Measurements from ENCODE around the gene UBE2R2.
"Not testable (repeated sequence)": the region's sequence is repeated elsewhere in the genome, so short reads cannot be mapped to it uniquely, and the experiment has no call there.

Gene UBE2R2

GRCh38 chr9:33799928-33800704 is 16.8 kb upstream of the UBE2R2 start:
- DNase-seq, result no peak

- DNase-seq, result no peak
Measured at GRCh38 chr9:33800886-33801285, 16.1 kb upstream of the UBE2R2 start.

DNA sequence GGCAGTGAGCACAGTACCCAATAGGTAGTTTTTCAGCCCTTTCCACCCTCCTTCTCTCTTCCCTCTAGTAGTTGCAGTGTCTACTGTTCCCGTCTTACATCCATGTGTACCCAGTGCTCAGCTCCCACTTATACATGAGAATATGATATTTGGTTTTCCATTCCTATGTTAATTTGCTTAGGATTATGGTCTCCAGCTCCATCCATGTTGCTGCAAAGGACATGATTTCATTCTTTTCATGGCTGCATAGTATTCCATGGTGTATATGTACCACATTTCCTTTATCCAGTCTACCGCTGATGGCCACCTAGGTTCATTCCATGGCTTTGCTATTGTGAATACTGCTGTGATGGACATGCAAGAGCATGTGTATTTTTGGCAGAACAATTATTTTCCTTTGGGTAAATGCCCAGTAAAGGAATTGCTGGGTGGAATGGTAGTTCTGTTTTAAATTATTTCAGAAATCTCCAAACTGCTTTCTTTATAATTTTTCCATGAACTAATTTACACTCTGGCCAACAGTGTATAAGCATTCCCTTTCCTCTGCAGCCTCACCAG is 14.9 kb upstream of the UBE2R2 start:
- DNase-seq, result not testable (repeated sequence)

DNA sequence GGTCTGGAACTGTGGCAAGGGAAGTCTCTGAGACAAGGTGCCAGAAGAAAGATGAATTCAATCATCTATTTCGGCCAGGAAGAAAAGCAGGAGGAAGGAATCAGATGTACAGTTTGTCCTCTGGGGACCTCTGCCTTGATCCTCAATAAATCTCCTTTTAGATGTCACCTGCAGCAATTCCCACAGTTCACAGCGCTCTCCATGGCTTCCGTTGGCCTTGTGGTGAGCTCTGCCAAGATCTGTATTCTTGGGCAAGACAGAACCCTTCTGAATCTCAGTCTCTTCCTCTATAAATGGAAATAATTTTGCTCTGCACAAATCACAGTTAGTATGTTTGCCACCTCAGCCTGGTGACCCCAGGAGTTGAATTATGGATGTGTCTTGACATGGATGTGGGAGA is 12.8 kb upstream of the UBE2R2 start:
- DNase-seq, result not testable (repeated sequence)

DNA sequence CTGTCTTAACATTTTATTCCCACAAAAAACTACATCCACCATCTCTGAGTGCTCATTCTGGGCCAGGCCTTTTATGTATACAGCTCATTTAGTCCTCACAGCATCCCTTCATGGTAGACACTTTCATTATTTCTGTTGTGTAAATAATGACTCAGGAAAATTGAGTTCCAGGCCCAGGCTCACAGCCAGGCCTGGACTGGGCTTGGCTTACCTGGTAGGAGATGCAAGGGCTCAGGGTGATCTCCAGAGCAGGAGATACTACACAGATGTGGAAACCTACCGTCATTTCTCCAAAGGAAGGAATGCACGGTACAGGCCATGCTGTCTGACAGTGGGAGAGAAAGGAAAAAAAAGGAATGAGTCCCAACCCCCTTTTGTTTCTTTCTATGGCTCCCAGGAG is 9.8 kb upstream of the UBE2R2 start:
- not testable (repeated sequence) for DNase-seq

DNA sequence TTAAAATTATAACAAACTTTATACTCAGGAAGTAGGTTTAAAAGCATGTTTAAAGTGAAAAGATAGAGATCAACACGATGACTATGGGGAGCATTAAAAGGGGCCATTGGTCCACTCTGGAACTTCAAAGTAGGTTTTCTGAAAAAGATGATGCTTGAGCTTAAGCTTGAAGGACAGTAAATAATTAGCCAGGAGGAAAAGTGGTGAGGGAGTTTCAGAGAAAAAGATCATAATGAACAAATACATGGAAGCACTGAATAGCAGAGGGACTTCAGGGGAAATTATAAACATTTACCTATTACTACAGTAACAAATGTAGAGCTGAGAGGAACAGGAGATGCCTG is 8.0 kb upstream of the UBE2R2 start:
- not testable (repeated sequence) for DNase-seq

DNA sequence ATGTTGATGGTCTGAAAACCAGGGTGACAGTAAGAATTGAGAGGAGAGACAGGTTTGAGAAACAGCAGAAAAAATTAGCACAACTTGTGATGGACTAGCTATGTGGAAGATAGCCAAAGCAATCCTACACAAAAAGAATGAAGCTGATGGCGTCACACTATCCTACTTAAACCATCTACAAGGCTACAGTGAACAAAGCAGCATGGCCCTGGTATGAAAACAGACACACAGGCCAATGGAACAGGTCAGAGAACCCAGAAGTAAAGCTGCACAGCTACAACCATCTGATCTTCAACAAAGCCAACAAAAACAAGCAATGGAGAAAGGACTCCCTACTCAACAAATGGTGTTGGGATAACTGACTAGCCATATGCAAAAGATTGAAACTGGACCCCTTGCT is 7.5 kb upstream of the UBE2R2 start:
- DNase-seq, result no peak

DNA sequence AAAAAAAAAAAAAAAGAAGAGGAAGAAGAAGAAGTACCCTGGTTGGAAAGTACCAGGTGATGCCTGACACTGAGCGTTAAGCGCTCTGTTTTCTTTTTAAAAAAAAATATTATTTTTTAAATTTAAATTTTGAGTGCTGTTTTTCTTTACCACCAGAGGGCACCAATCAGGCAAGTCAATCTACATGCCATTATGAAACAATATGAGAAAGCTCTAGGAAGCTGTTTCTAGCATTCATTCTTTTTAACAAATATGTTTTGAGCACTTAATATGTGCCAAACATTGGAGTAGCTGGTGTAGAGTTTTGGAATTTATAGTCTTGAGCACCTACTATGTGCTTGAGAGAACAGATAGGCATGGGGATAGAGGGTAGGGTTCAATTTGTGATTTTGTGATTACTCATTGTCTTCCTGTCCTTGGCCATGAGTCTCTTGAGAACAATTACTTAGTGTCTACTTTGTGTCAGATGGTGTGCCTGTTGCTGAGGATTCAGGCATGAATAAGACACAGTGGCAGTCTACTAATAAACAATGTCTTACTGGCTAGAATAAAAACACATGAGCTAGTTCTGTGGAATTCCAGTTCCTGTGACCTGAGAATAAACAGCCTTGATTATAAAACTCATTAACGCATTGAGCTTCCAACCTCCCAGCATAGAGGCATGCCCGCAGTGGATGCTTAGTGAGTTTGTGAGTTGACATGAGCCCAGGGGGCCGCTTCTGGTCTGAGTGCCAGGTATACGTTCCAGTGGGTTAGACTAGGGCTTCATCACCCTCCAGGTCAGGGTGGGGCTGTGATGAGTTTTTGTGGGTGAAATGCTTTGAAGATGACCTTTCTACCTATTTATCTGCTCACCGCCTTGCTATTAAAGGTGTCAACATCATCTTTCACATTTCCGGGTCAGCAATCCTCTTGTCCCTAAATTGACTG is 3.0 kb upstream of the UBE2R2 start:
- DNase-seq, result no peak

DNA sequence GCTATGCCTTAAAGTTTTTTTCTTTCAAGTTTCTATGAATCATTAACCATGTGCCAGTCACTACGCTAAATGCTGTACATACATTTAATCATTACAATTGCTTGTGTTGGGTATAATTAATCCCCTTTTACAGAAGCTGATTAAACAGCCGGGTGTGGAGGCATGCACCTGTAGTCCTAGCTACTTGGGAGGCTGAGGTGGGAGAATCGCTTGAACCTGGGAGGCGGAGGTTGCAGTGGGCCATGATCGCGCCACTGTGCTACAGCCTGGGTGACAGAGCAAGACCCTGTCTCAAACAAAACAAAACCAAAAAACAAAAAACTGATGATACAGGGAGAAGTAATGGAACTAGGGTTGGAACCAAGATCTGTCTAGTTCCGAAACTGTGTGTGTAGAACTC is 1.2 kb upstream of the UBE2R2 start:
- DNase-seq, result no peak

GRCh38 chr9:33817327-33818166 is 587 bp downstream of the UBE2R2 start:
- DNase-seq, result peak; percentile 28

DNA sequence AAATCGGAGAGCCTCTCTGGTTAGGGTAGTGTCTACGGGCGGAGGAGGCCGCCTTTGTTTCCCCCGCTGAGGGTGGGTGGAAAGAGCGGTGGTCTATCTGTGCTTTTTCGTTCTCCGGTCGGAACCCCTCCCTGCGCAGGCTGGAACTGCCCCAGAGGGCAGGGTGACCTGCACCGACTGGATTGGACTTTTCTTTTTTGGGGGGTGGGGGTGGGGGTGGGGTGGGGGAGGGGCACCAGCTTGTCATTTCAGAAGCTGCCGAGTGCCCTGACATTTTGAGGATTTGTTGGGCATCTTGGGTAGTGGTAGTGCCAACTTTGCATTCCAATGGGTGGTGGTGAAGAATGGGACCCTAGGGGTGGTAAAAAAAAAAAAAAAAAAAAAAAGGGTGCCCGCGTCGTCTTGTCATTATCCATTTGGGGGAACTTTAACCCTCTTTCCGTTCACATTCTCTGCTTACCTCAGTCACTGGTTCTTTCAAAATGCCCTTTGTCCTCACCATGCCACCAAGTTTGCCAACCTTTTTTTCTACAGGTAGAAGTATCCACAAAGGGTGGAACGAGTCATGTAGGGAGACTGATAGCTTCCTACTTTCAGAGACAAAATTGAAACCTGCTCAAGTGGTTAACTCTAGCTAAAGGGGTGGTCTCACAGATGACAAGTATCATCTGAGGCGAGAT is 1.3 kb downstream of the UBE2R2 start:
- no peak for DNase-seq

GRCh38 chr9:33818847-33819500 is 2.0 kb downstream of the UBE2R2 start:
- no peak for DNase-seq

DNA sequence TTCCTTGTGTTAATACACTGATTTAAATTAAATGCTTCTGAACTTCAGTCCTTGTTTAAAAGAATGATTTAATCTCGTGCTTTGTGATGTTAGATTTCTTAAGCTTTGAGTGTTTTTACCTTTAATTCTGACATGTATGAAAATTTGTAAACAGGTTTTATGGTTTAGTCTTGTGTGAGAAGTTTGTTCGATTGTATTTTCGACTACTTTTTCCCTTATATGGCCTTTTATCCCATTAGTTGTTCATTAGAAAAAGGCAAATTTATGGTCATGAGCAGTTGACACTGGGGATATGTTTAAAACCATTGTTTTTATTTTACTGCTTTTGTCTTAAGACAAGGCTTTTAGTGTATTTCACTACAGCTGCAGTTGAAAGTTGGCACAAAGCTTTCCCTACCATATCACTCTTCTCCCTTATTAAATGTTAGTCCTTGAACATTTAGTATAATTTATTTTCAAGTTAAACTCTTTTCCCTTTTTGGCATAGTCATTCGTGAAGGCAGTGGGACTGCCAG is 3.3 kb downstream of the UBE2R2 start:
- no peak for DNase-seq

DNA sequence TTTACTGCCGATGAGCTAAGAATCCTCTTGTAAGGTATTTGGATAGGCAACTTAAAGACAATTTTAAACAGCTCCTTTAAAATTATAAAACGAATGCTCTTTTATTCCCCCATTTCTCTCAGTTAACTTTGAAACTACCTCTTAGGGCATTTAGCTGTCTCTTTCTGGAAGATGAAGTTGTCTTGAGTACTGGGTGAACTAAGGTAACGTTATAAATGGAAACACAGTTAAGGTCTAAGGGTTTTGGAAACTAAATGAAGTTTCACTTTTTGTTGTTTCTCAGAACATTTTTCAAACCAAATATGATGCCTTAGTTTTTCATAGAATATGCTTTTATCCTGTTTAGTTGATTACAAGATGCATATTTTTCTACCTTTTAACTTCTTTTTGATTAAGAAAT is 6.8 kb downstream of the UBE2R2 start:
- DNase-seq, result no peak

DNA sequence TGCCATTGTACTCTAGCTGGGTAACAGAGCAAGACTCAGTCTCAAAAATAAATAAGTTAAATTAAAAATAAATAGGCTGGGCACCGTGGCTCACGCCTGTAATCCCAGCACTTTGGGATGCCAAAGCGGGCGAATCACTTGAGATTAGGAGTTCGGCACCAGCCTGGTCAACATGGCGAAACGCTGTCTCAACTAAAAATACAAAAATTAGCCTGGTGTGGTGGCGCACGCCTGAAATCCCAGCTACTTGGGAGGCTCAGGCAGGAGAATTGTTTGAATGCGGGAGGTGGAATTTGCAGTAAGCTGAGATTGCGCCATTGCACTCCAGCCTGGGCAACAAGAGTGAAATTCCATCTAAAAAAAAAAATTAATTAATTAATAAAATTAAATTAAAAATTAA is 10.3 kb downstream of the UBE2R2 start:
- DNase-seq, result not testable (repeated sequence)

- DNase-seq, result not testable (repeated sequence)
Measured at GRCh38 chr9:33829641-33830230, 12.8 kb downstream of the UBE2R2 start.

- DNase-seq, result no peak
Measured at GRCh38 chr9:33835625-33836260, 18.8 kb downstream of the UBE2R2 start.

GRCh38 chr9:33836261-33836660 is 19.3 kb downstream of the UBE2R2 start:
- DNase-seq, result not testable (repeated sequence)

DNA sequence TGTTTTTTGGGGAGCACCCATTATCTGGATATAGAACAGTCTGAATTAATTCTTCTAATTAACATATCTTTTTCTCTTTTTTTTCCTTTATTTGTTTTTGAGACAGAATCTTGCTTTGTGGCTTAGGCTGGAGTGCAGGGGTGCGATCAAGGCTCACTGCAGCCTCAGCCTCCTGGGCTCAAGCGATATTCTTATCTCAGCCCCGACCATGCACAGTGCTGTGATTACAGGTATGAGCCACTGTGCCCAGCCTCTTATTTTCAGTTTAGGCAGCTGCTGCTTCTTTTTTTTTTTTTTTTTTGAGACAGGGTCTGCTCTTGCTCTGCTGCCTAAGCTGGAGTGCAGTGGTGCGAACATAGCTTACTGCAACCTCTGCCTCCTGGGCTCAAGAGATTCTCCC is 20.2 kb downstream of the UBE2R2 start:
- no peak for DNase-seq

DNA sequence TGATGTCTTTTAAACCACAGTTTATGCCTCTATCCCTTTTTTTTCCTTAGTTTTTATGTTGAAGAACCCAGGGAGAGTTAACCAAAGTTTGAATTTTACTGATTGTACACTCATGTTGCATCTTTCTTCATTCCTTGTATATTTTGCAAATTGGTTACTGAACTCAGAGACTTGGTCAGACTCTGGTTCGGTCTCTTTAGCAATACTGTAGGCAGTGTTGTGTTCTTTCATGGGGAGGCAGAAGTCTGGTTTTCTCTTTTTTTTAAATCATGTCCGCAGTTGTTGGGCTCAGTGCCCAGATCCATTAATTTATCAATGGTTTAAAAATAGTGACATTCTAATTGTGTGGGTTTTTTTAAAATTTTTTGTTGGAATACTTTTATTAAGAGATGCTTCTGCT is 23.4 kb downstream of the UBE2R2 start:
- no peak for DNase-seq

Data from NCI-H510A (cell line).